IMR-90 (cell line): ENCODE data around the gene MTX3. TPM values are rescaled to one million over a fixed set of nuclear protein-coding genes. Genes with fewer than 3 reads are reported as not detected.

Source experiments
- ATAC-seq: fragments of 200-7000 bp; cut with Tn5 transposase; 2 replicates; pipeline ENCODE4 v1.9.1; 2020; ENCODE audit warnings: low read depth, mild to moderate bottlenecking, moderate library complexity
- BruUV-seq: library from RNA; stranded (reverse); fragments of 400-500 nt; replicated peaks from 2 replicates; lab custom pipeline; 2021; lab: Mats Ljungman, UMichigan
- CTCF ChIA-PET: fragments of 300-600 bp; formaldehyde crosslinking; extraction: SDS; loops from one replicate; lab custom pipeline; 2021; ENCODE audit warnings: antibody characterized with exemption; lab: Yijun Ruan, JAX
- POLR2A ChIA-PET: fragments of 300-600 bp; sonication (Branson Sonifier 250); formaldehyde crosslinking; loops from one replicate; lab custom pipeline; 2022; ENCODE audit warnings: antibody characterized with exemption; ENCODE audit not compliant: unreplicated experiment; lab: Charles Lee
- DNase-seq: peaks from one replicate; pipeline ENCODE4 v3.0.0; 2013
- H2AFZ ChIP-seq: replicated peaks from 2 replicates; pipeline ENCODE3; 2013; ENCODE audit warnings: low read length, mild to moderate bottlenecking; ENCODE audit not compliant: poor library complexity
- H2AK5ac ChIP-seq: 2 replicates; pipeline ENCODE4 v1.6.1; 2013; ENCODE audit warnings: low read depth, low read length, inconsistent platforms
- H2AK9ac ChIP-seq: replicated peaks from 2 replicates; pipeline ENCODE3; 2013; ENCODE audit warnings: mild to moderate bottlenecking, low read depth, low read length, moderate library complexity; ENCODE audit not compliant: poor library complexity
- H2BK120ac ChIP-seq: 2 replicates; pipeline ENCODE4 v1.6.1; 2013; ENCODE audit warnings: low read depth, low read length, inconsistent platforms
- H2BK15ac ChIP-seq: 3 replicates; pipeline ENCODE4 v1.6.1; 2013; ENCODE audit warnings: low read depth, low read length, inconsistent platforms
- H2BK20ac ChIP-seq: 2 replicates; pipeline ENCODE4 v1.6.1; 2013; ENCODE audit warnings: low read depth, mild to moderate bottlenecking, inconsistent platforms, low read length, moderate library complexity
- H2BK5ac ChIP-seq: 2 replicates; pipeline ENCODE4 v1.6.1; 2013; ENCODE audit warnings: mild to moderate bottlenecking, low read depth, low read length, inconsistent platforms; ENCODE audit not compliant: poor library complexity, severe bottlenecking
- H3K14ac ChIP-seq: replicated peaks from 2 replicates; pipeline ENCODE4 v1.6.1; 2013; ENCODE audit warnings: low read depth, low read length, inconsistent platforms
- H3K18ac ChIP-seq: 2 replicates; pipeline ENCODE4 v1.6.1; 2013; ENCODE audit warnings: low read depth, low read length, control low read depth
- H3K23ac ChIP-seq: 2 replicates; pipeline ENCODE4 v1.6.1; 2013; ENCODE audit warnings: low read depth, low read length, inconsistent platforms
- H3K27ac ChIP-seq: 2 replicates; pipeline ENCODE4 v1.5.1; 2013; ENCODE audit warnings: mild to moderate bottlenecking, control low read depth, low read length; ENCODE audit not compliant: insufficient read depth
- H3K27me3 ChIP-seq: 2 replicates; pipeline ENCODE4 v1.6.1; 2013; ENCODE audit warnings: low read length; ENCODE audit not compliant: control insufficient read depth, insufficient read depth
- H3K36me3 ChIP-seq: 2 replicates; pipeline ENCODE4 v1.6.1; 2013; ENCODE audit warnings: low read length, mixed read lengths; ENCODE audit not compliant: control insufficient read depth, insufficient read depth
- H3K4ac ChIP-seq: 2 replicates; pipeline ENCODE4 v1.6.1; 2013; ENCODE audit warnings: low read depth, low read length, inconsistent platforms
- H3K4me1 ChIP-seq: 2 replicates; pipeline ENCODE4 v1.6.1; 2013; ENCODE audit warnings: low read length, mixed read lengths; ENCODE audit not compliant: control insufficient read depth, insufficient read depth
- H3K4me2 ChIP-seq: 2 replicates; pipeline ENCODE4 v1.6.1; 2013; ENCODE audit warnings: low read depth, mild to moderate bottlenecking, control low read depth, low read length, moderate library complexity
- H3K4me3 ChIP-seq: 2 replicates; pipeline ENCODE4 v1.5.1; 2013; ENCODE audit warnings: low read depth, mild to moderate bottlenecking, control low read depth, low read length, moderate library complexity; ENCODE audit not compliant: insufficient read depth
- H3K56ac ChIP-seq: 2 replicates; pipeline ENCODE4 v1.6.1; 2013; ENCODE audit warnings: low read length, inconsistent platforms; ENCODE audit not compliant: insufficient read depth; ENCODE audit errors: extremely low read depth
- H3K79me1 ChIP-seq, 2 experiments: 2 replicates each; pipeline ENCODE4 v1.6.1; 2013; ENCODE audit warnings: low read length in 2 of 2, inconsistent platforms in 1 of 2, low read depth in 1 of 2
- H3K9ac ChIP-seq: 2 replicates; pipeline ENCODE4 v1.6.1; 2013; ENCODE audit warnings: low read depth, low read length, control low read depth
- H3K9me1 ChIP-seq: 2 replicates; pipeline ENCODE4 v1.6.1; 2013; ENCODE audit warnings: low read length, inconsistent platforms; ENCODE audit not compliant: insufficient read depth
- H3K9me3 ChIP-seq: 2 replicates; pipeline ENCODE4 v1.6.1; 2013; ENCODE audit warnings: low read length; ENCODE audit not compliant: control insufficient read depth, insufficient read depth
- H4K20me1 ChIP-seq: 2 replicates; pipeline ENCODE4 v1.6.1; 2013; ENCODE audit warnings: low read length, inconsistent platforms; ENCODE audit not compliant: insufficient read depth
- H4K5ac ChIP-seq: 2 replicates; pipeline ENCODE4 v1.6.1; 2013; ENCODE audit warnings: mild to moderate bottlenecking, low read depth, low read length, control low read depth
- H4K8ac ChIP-seq, 2 experiments: 2 replicates each; pipeline ENCODE4 v1.6.1; 2013; ENCODE audit warnings: low read depth in 2 of 2, low read length in 2 of 2, control low read depth in 1 of 2, inconsistent platforms in 1 of 2
- H4K91ac ChIP-seq: 2 replicates; pipeline ENCODE4 v1.6.1; 2013; ENCODE audit warnings: low read depth, low read length, inconsistent platforms; ENCODE audit not compliant: insufficient read depth
- MAZ ChIP-seq: IDR thresholded peaks from 2 replicates; pipeline ENCODE4 v1.6.1; 2012; ENCODE audit warnings: low read depth, mild to moderate bottlenecking, low read length, improper control_type of control experiment, moderate library complexity, borderline replicate concordance
- MXI1 ChIP-seq: IDR thresholded peaks from 2 replicates; pipeline ENCODE4 v1.6.1; 2012; ENCODE audit warnings: low read depth, mild to moderate bottlenecking, low read length, moderate library complexity, borderline replicate concordance
- NFE2L2 ChIP-seq: fragments of 150-350 bp; IDR thresholded peaks from 2 replicates; pipeline ENCODE4 v1.6.1; 2016; ENCODE audit warnings: low read depth, mild to moderate bottlenecking, low read length
- whole genome bisulfite sequencing, 2 experiments: methylation state at CpG; one replicate each; pipeline versions ENCODE4 v1.1.5 to v1.1.7; 2013; ENCODE audit warnings: missing lambda C conversion rate in 2 of 2; ENCODE audit not compliant: insufficient read length in 1 of 2; ENCODE audit errors: extremely low coverage in 2 of 2; 5-methylcytosine and 5-hydroxymethylcytosine counted together
- dilution Hi-C: fragments of 300-500 bp; cut with HindIII; formaldehyde crosslinking; loops from one replicate; pipeline ENCODE4 v1.14.3; 2018; ENCODE audit warnings: low sequenced_read_pairs; ENCODE audit not compliant: unreplicated experiment
- in situ Hi-C: fragments of 300-500 bp; cut with MboI; formaldehyde crosslinking; loops from 3 replicates; pipeline ENCODE4 v1.14.3; 2019; ENCODE audit warnings: low sequenced_read_pairs, inconsistent platforms, mixed read lengths
- intact Hi-C: fragments of 100-400 bp; cut with micrococcal nuclease; formaldehyde crosslinking; loops from 2 replicates; pipeline ENCODE4 v1.10.0; 2022
- polyA plus RNA-seq, 3 experiments: library from polyadenylated mRNA; depleted of rRNA; stranded (reverse); fragments of >200 nt; gene quantifications; 2 replicates each; pipeline ENCODE4 v1.2.3, GENCODE V29; 2012; ENCODE audit warnings: low replicate concordance in 1 of 3
- total RNA-seq: library from RNA; depleted of rRNA; stranded (reverse); fragments of >200 nt; gene quantifications from 2 replicates; pipeline ENCODE4 v1.2.3, GENCODE V29; 2012
- TF ChIP-seq, protein P1 (sequence below): conservative IDR thresholded peaks from 2 replicates; pipeline ENCODE4 v1.5.1; 2012; ENCODE audit warnings: mild to moderate bottlenecking, low read depth, low read length, improper control_type of control experiment

The MTX3 gene
- total and polyA plus RNA-seq, 2 of the 4 experiments (the other 2 are of a cell fraction): 6.6 to 12.7 TPM

DNA sequence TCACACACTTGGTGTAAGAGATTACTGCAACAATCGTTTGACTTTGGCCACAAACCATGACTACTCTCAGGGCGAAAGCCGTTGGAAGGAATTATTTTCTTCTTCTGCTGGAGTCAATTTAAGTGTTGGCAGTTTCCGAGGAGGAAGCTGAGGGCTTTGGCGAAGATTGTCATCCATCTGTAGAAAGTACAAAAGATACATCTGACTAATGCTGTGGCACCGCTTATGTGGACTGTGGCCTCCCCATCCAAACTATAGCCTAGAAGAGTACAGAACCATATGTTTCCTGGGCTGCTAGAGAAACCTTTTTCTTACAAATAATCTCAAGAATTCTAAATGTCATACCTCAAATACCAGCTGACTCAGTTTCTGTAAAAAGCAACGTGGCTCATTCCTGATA lies 7.4 kb downstream of the MTX3 start:
- no peak for DNase-seq
- H3K27ac ChIP-seq: no peak overlapping the region
- no peaks in the 10 kb centered on the region for H3K9me3 ChIP-seq
- H3K4ac ChIP-seq: no peak overlapping the region
- no peaks in the 10 kb centered on the region; a peak in 1 of 4 replicates for H3K79me1 ChIP-seq
- H2BK120ac ChIP-seq: no peak overlapping the region
- H4K5ac ChIP-seq: no peak overlapping the region
- no peak overlapping the region for H3K14ac ChIP-seq
- CTCF ChIA-PET: interaction anchor here (1.0 to 1.1 kb wide), 2 partner anchors 9 to 100 kb away, joined by 3 to 4 read pairs; no protein-coding TSS in a partner anchor
- no peak for ATAC-seq
- no CpG with 5 or more reads among the region's 7 CpGs for WGBS, 2 experiments
- POLR2A ChIA-PET: no interaction called here
- dilution Hi-C loops: no loop called here
- no peak overlapping the region for H4K8ac ChIP-seq
- H3K18ac ChIP-seq: no peak overlapping the region
- intact Hi-C loops: no loop called here
- H2BK5ac ChIP-seq: peak overlapping the region; percentile 26
- H2AK5ac ChIP-seq: no peak overlapping the region
- peaks cover 23% of the 10 kb centered on the region for H3K36me3 ChIP-seq
- no peaks in the 10 kb centered on the region for H3K9me1 ChIP-seq
- no peak overlapping the region for H3K56ac ChIP-seq
- in situ Hi-C loops: no loop called here
- no peak overlapping the region for H2BK20ac ChIP-seq
- no peak overlapping the region for H3K4me2 ChIP-seq
- H3K9ac ChIP-seq: no peak overlapping the region
- no peak overlapping the region for H2AK9ac ChIP-seq
- no peak overlapping the region for H2AFZ ChIP-seq
- H3K23ac ChIP-seq: no peak overlapping the region
- no peaks in the 10 kb centered on the region for H4K20me1 ChIP-seq
- H2BK15ac ChIP-seq: no peak overlapping the region
- TF ChIP-seq, protein P1, sequence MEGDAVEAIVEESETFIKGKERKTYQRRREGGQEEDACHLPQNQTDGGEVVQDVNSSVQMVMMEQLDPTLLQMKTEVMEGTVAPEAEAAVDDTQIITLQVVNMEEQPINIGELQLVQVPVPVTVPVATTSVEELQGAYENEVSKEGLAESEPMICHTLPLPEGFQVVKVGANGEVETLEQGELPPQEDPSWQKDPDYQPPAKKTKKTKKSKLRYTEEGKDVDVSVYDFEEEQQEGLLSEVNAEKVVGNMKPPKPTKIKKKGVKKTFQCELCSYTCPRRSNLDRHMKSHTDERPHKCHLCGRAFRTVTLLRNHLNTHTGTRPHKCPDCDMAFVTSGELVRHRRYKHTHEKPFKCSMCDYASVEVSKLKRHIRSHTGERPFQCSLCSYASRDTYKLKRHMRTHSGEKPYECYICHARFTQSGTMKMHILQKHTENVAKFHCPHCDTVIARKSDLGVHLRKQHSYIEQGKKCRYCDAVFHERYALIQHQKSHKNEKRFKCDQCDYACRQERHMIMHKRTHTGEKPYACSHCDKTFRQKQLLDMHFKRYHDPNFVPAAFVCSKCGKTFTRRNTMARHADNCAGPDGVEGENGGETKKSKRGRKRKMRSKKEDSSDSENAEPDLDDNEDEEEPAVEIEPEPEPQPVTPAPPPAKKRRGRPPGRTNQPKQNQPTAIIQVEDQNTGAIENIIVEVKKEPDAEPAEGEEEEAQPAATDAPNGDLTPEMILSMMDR: no peak
- TF ChIP-seq MXI1 (no peak), MAZ (no peak), NFE2L2 (no peak)
- no peak overlapping the region for H4K91ac ChIP-seq
- no peak overlapping the region for H3K4me3 ChIP-seq
- no peaks in the 10 kb centered on the region for H3K4me1 ChIP-seq
- H3K27me3 ChIP-seq: no peaks in the 10 kb centered on the region
- no TSS peak for BruUV-seq
